CD14-positive monocyte (primary cell): ENCODE data around the gene PHLDB2. TPM values are rescaled to one million over a fixed set of nuclear protein-coding genes. Genes with fewer than 3 reads are reported as not detected.

Experiments used
- DNase-seq, 3 donors: peaks; one replicate each; pipeline ENCODE4 v3.0.0-alpha.2; 2011 to 2022
- H2AFZ ChIP-seq: 2 replicates; pipeline ENCODE4 v1.6.0; 2012; ENCODE audit warnings: mild to moderate bottlenecking, low read depth, low read length, inconsistent platforms; ENCODE audit not compliant: insufficient read depth, poor library complexity, severe bottlenecking
- H3K27ac ChIP-seq, 2 donors: 1 replicate in 1 of 2; 2 replicates in 1 of 2; pipeline ENCODE4 v1.5.1; 2012 to 2013; ENCODE audit warnings: low read length in 2 of 2, control low read depth in 1 of 2, inconsistent platforms in 1 of 2, low read depth in 1 of 2, mild to moderate bottlenecking in 1 of 2
- H3K27me3 ChIP-seq, 2 donors: one replicate each; pipeline versions ENCODE4 v1.6.0 to v1.6.1; 2011 to 2013; ENCODE audit warnings: low read length in 2 of 2; ENCODE audit not compliant: control insufficient read depth in 2 of 2, insufficient read depth in 2 of 2
- H3K36me3 ChIP-seq, 2 donors: replicated peaks in 1 of 2; 1 replicate in 1 of 2; 2 replicates in 1 of 2; pipeline versions ENCODE4 v1.5.1 to v1.6.1; 2012 to 2013; ENCODE audit warnings: low read length in 2 of 2, control low read depth in 1 of 2, inconsistent platforms in 1 of 2, mild to moderate bottlenecking in 1 of 2; ENCODE audit not compliant: insufficient read depth in 2 of 2, control insufficient read depth in 1 of 2
- H3K4me1 ChIP-seq, 2 donors: 1 replicate in 1 of 2; 2 replicates in 1 of 2; pipeline versions ENCODE4 v1.5.1 to v1.6.1; 2012 to 2013; ENCODE audit warnings: low read length in 2 of 2, control low read depth in 1 of 2, inconsistent platforms in 1 of 2, mild to moderate bottlenecking in 1 of 2, moderate library complexity in 1 of 2; ENCODE audit not compliant: insufficient read depth in 2 of 2, control insufficient read depth in 1 of 2
- H3K4me2 ChIP-seq: replicated peaks from 2 replicates; pipeline ENCODE3; 2012; ENCODE audit warnings: low read length, moderate library complexity, mild to moderate bottlenecking; ENCODE audit not compliant: poor library complexity, severe bottlenecking; ENCODE audit errors: extremely low read depth
- H3K4me3 ChIP-seq, 3 experiments: fragments of 200-600 bp in 1 of 3; sonication (generic) in 1 of 3; replicated peaks in 1 of 3; 1 replicate in 2 of 3; 2 replicates in 1 of 3; pipeline ENCODE4 v1.5.1; 2011 to 2013; ENCODE audit warnings: low read length in 3 of 3, mild to moderate bottlenecking in 3 of 3, control low read depth in 2 of 3, low read depth in 2 of 3, inconsistent platforms in 1 of 3, moderate library complexity in 1 of 3
- H3K79me2 ChIP-seq: 2 replicates; pipeline ENCODE4 v1.6.0; 2012; ENCODE audit warnings: mild to moderate bottlenecking, control low read depth, inconsistent platforms, low read length, moderate library complexity; ENCODE audit not compliant: insufficient read depth
- H3K9ac ChIP-seq: 2 replicates; pipeline ENCODE4 v1.6.0; 2017; ENCODE audit warnings: low read length, mild to moderate bottlenecking; ENCODE audit not compliant: insufficient read depth, poor library complexity, severe bottlenecking
- H3K9me3 ChIP-seq, 2 donors: replicated peaks in 1 of 2; 1 replicate in 1 of 2; 2 replicates in 1 of 2; pipeline versions ENCODE4 v1.5.1 to v1.6.1; 2012 to 2013; ENCODE audit warnings: low read length in 2 of 2, control low read depth in 1 of 2; ENCODE audit not compliant: control insufficient read depth in 1 of 2, insufficient read depth in 1 of 2
- H4K20me1 ChIP-seq: 2 replicates; pipeline ENCODE4 v1.6.0; 2012; ENCODE audit warnings: mild to moderate bottlenecking, low read length, control low read depth, moderate library complexity; ENCODE audit not compliant: insufficient read depth
- H3K27ac Mint-ChIP-seq, 7 donors: one replicate each; pipeline ENCODE4 v1.8.0; 2020; ENCODE audit warnings: mild to moderate bottlenecking in 7 of 7, mixed read lengths in 7 of 7, moderate library complexity in 6 of 7, inconsistent platforms in 2 of 7
- H3K27me3 Mint-ChIP-seq, 3 donors: one replicate each; pipeline ENCODE4 v1.8.0; 2021 to 2022; ENCODE audit warnings: low read depth in 3 of 3, mild to moderate bottlenecking in 3 of 3, mixed read lengths in 3 of 3, moderate library complexity in 3 of 3, inconsistent platforms in 1 of 3
- H3K36me3 Mint-ChIP-seq, 2 donors: one replicate each; pipeline ENCODE4 v1.8.0; 2020; ENCODE audit warnings: mixed read lengths in 2 of 2, inconsistent platforms in 1 of 2, mild to moderate bottlenecking in 1 of 2
- H3K4me1 Mint-ChIP-seq: one replicate; pipeline ENCODE4 v1.8.0; 2020; ENCODE audit warnings: mild to moderate bottlenecking, mixed read lengths
- H3K4me3 Mint-ChIP-seq, 2 donors: one replicate each; pipeline ENCODE4 v1.8.0; 2020; ENCODE audit warnings: mild to moderate bottlenecking in 2 of 2, mixed read lengths in 2 of 2, moderate library complexity in 1 of 2
- H3K9me3 Mint-ChIP-seq, 7 donors: one replicate each; pipeline ENCODE4 v1.8.0; 2020 to 2022; ENCODE audit warnings: mixed read lengths in 7 of 7, mild to moderate bottlenecking in 6 of 7, moderate library complexity in 6 of 7, inconsistent platforms in 2 of 7
- CTCF ChIP-seq: fragments of 200-600 bp; IDR thresholded peaks from one replicate; pipeline ENCODE4 v1.8.0; 2022; ENCODE audit warnings: antibody characterized with exemption, mild to moderate bottlenecking
- WGBS: methylation state at CpG from one replicate; pipeline ENCODE4 v1.1.5; 2013; ENCODE audit warnings: missing lambda C conversion rate; ENCODE audit not compliant: insufficient coverage; 5-methylcytosine and 5-hydroxymethylcytosine counted together
- intact Hi-C, 2 donors: fragments of 100-400 bp; cut with micrococcal nuclease; formaldehyde crosslinking; loops; one replicate each; pipeline versions ENCODE4 v1.15.0 to v1.15.1; 2023
- polyA plus RNA-seq, 3 donors: library from polyadenylated mRNA; depleted of rRNA in 1 of 3; unstranded in 2 of 3; stranded (reverse) in 1 of 3; fragments of 300-500 nt in 2 of 3; fragments of >200 nt in 1 of 3; fragmentation: Illumina TruSeq in 2 of 3; gene quantifications; 1 replicate in 2 of 3; 2 replicates in 1 of 3; pipeline ENCODE4 v1.2.3, GENCODE V29; 2012 to 2021

Gene PHLDB2
- polyA plus RNA-seq, 3 donors, result 0.08 TPM; not detected in 2

- Histone ChIP-seq H3K9me3 (no peaks in the 10 kb centered on the region), H3K79me2 (no peaks in the 10 kb centered on the region)
- TF ChIP-seq CTCF, result no peak
Observed at GRCh38 chr3:112011376-112011940, 152.4 kb downstream of the PHLDB2 start.

GRCh38 chr3:112012205-112012992 lies 153.3 kb downstream of the PHLDB2 start:
- peaks cover 13% of the 10 kb centered on the region for H3K4me1 Mint-ChIP-seq
- Histone ChIP-seq H3K36me3 (no peaks in the 10 kb centered on the region), H4K20me1 (no peaks in the 10 kb centered on the region), H2AFZ (no peak overlapping the region), H3K4me3 (no peak overlapping the region), H3K9me3 (no peaks in the 10 kb centered on the region), H3K27me3 (no peaks in the 10 kb centered on the region), H3K27ac (no peak overlapping the region), H3K4me2 (no peak overlapping the region), H3K9ac (no peak overlapping the region), H3K4me1 (peaks cover 8 to 11% of the 10 kb centered on the region in 2 donors), H3K79me2 (no peaks in the 10 kb centered on the region)
- peaks cover 0 to 4% (median 0%) of the 10 kb centered on the region in 7 donors for H3K9me3 Mint-ChIP-seq
- no peak overlapping the region for H3K4me3 Mint-ChIP-seq
- no peaks in the 10 kb centered on the region for H3K36me3 Mint-ChIP-seq
- 100% methylated on average over 1 of the region's 6 CpGs for whole genome bisulfite sequencing
- no peak overlapping the region for H3K27ac Mint-ChIP-seq
- peaks cover 0 to 4% (median 3%) of the 10 kb centered on the region in 3 donors for H3K27me3 Mint-ChIP-seq
- TF ChIP-seq CTCF, result no peak
- intact Hi-C loops, result no loop called here
- DNase-seq, result no peak

More at GRCh38 chr3:112011376-112011940, 152.4 kb downstream of the PHLDB2 start:
- no peak overlapping the region for H3K4me3 Mint-ChIP-seq
- Histone ChIP-seq H3K9ac (no peak overlapping the region), H3K27me3 (no peaks in the 10 kb centered on the region), H3K27ac (no peak overlapping the region), H3K4me1 (peaks cover 8 to 11% of the 10 kb centered on the region in 2 donors), H3K36me3 (no peaks in the 10 kb centered on the region), H4K20me1 (no peaks in the 10 kb centered on the region), H3K4me2 (no peak overlapping the region), H3K4me3 (no peak overlapping the region), H2AFZ (peak overlapping the region; percentile 12)
- no peak for DNase-seq
- intact Hi-C loops, result no loop called here
- peaks cover 10% of the 10 kb centered on the region for H3K4me1 Mint-ChIP-seq
- peak overlapping the region in 1 of 7 donors; percentile 1 for H3K27ac Mint-ChIP-seq
- no peaks in the 10 kb centered on the region for H3K36me3 Mint-ChIP-seq
- peaks cover 0 to 4% (median 0%) of the 10 kb centered on the region in 7 donors for H3K9me3 Mint-ChIP-seq
- WGBS, result 74% methylated on average over 5 of the region's 6 CpGs
- H3K27me3 Mint-ChIP-seq, result peaks cover 0 to 6% (median 3%) of the 10 kb centered on the region in 3 donors
